Measurements from ENCODE around the gene ASPM.
"Not testable (repeated sequence)": the region's sequence is repeated elsewhere in the genome, so short reads cannot be mapped to it uniquely, and the experiment has no call there.

Gene ASPM

DNA sequence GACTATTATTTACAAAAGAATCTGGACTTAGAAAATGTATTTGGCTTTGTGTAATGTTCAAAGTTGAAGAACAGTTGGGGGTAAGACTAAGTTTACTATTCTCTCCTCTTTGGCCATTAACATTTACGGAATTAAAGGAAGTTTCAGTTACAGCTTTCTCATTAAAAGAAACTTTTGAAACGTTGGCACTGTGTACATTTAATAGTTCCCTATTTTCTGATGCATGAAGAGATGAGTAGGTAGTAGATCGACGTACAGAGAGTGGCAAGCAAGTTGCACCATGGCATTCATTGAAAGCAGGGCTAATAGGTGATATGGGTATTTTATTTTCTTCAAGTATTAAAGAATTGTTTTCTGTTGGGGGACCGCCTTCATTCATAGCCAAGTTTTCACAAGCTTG is 3.2 kb downstream of the ASPM start:
- DNase-seq (ENCODE audit: low read depth): no peak

DNA sequence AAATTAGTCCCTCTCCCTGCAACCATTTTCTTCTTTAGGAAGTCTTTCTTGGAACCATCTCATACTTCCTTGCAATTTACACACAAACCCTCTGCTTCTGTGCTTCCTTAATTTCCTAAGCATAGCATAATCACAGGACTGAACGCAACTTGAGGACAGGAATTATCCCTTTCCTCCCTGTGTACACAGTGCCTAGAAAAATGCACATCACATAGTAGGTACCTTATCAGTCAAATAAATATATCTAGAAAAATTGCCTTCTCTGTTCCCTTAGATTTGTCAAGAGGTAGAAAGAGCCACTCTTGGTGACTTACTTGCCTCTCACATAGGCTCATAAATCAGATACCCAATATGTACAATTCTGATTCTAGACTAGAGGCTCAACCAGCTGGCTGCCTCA is 4.9 kb downstream of the ASPM start:
- no peak for DNase-seq (ENCODE audit: low read depth)

DNA sequence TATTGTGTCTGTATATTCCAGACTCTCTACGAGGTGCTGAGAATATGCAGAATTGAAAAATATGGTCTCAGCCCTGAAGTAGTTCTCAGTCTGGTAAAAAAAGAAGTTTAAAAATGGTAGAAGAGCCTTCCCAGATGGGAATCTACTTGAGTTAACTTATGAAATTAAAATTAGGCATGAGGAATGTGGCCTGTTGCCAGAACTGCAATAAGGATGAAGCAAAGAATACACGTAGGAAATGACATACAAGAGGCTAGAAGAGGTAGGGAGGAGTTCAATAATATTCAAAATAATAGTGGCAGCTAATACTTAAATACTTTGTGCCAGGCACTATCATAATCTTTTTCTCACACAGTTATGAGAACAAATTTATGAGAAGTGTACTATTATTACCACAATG is 6.3 kb downstream of the ASPM start:
- DNase-seq (ENCODE audit: low read depth): no peak

DNA sequence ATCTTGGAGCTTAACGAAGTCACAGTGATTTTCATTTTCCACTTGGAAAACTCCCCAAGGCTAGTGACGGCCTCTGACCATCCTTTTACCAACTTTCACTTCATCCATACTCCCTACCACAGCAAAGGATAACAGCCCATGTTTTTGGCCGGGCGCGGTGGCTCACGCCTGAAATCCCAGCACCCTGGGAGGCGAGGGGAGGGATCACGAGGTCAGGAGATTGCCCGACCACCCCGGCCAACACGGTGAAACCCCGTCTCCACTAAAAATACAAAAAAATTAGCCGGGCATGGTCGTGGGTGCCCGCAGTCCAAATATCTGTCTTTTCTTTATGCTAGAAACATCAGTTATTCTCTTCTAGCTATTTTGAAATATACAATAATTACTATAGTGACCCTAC is 7.3 kb downstream of the ASPM start:
- DNase-seq (ENCODE audit: low read depth): no peak

DNA sequence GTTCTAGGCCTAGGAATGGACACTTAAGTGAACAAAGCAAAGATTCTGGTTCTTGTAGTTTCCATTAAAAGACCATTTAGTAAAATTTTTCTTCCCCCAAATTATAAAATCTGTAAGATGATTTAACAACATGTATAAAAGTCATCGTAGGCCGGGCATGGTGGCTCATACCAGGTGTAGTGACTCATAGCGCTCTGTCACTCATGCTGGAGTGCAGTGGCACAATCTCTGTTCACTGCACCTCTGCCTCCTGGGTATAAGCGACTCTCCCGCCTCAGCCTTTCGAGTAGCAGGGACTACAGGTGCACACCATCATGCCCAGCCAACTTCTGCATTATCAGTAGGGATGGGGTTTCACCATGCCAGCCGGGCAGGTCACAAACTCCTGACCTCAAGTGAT is 9.1 kb downstream of the ASPM start:
- no peak for DNase-seq (ENCODE audit: low read depth)

DNA sequence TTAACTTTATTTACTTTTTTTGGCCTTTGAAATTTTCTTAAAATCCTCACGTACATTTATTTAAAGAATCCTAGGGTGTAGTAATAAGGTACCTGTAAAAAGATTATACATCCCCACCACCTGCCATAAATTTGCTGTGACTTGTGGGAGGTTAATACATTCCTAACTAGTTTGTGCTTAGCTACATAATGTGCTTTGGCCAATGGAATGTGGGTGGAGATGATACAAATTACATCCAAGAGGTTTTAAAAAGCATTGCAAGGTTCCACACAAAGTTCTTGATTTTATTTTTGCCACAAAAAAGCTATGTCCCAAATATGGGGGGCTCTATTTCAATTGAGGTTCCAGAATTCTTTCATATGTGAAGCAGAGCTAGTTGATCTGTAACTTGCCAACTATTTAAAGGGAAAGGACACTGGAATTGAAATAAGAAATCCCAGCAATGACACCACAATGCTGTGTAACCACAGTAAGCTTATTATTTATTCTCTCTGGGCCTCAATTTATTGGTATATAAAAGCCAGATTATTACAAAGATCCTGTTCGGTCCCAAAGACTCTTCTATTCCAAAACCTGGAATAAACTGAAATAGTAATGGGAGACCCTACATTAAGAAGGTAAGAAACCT is 15.7 kb downstream of the ASPM start:
- DNase-seq (ENCODE audit: low read depth): no peak

DNA sequence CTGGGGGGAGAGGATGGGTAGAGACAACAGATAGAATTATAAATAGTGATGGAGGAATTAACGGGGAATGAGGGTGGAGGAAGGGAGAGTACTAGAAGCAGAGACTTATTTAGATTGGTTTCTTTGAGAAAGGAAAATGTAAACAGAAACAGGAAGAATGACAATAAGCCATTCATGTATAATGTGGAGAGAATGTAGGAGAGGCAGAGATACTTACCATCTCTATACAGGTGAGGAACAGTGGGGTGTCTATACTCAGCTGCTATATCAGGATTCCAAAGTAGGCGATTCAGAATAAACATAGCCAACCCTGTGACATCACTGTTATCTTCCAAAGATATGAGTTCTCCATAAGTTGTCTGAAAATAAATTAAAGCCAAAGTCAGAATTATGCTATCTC is 16.8 kb downstream of the ASPM start:
- no peak for DNase-seq (ENCODE audit: low read depth)

DNA sequence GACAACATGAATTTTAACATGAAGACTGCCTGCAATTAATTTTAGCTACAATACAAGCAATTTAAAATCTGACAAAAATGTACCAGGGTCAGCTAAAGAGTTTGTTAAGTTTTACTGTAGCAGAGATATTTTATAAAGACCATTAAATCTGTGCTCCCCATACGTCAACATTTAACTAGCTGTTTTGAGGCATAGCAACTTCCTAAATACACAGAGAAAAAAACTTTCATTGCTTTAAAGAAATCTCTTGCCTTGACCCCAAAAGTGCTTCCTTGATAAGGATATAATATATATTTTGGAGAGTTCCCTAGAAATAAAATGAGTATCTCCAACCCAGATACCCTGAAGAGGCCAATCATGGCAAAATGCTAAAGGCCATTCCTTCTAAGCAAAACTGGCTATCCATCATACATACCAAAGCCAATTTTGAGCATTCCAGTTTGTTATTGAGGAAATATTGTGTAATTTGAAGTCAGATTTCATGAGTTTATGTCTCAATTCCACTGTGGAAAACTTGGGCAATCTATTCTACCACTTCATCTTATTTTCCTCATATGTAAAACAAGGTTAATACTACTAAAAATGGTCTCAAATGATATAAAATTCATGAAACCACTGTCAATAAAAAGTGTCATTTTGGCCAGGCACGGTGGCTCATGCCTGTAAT is 19.1 kb downstream of the ASPM start:
- no peak for DNase-seq (ENCODE audit: low read depth)

DNA sequence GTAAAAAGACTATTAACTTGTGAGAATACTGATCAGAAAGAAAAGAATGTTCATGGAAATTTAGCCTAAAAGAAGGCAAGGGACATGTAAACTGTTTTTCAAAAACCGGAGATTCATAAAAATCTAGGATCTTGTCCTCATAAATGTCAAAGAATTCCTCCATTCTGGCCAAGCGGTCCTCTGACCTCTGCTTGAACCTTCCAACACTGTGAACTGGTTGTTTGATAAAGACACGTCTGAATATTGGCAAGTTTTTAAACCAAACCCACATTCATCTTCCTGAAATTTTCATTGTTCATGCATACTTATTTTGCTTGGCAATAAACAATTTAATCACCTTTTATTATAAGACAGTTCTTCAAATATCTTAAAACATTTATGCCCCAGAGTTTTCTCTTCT is 19.8 kb downstream of the ASPM start:
- no peak for DNase-seq (ENCODE audit: low read depth)

DNA sequence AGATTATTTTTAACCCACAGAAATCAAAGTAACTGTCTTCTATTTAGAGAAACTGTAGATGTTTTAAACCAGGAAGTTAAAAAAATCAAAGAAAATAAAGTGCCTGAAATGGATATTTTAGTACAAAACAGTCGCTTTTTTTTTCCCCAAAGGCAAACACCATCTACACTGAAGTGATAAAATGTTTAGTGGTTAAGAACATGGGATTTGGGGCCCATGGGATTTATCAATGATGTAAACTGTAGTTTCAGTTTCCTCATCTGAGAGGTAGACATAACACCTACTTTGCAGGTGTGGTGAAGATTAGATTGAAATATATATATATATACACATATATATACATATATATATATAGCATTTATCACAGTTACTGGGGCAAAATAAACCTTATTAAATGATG is 22.1 kb downstream of the ASPM start:
- no peak for DNase-seq (ENCODE audit: low read depth)

DNA sequence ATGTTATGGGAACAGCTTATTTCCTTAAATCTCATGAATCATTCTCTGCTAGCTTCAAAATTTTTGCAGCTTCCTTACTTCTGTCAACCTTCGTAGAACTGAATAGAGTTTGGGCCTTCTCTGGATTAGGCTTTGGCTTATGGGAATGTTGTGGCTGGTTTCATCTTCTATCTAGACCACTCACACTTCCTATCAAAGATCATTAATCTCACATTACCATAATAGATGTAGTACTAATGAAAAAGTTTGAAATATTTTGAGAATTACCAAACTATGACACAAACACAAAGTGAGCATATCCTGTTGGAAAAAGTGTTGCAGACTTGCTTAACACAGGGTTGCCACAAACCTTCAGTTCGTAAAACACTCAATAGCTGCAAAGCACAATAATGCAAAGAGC is 30.3 kb downstream of the ASPM start:
- DNase-seq (ENCODE audit: low read depth): no peak

DNA sequence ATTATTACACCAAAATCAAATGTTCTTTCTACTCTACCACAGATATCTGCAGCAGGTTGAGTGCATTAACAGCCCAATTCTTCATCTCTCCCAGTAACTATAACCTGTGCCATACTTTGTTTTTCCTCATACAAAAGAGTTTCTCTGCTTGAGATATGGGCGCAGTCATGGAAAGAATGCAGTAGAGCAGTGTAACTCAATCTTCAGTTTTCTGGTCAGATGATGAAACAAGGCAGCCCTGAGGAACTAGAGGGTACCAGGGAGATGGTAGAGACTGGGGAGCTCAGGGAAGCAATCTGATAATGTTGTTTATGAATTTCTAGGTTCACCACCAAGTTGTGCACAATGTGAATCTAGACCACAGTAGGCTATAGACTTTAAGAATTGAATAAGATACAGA is 39.6 kb downstream of the ASPM start:
- no peak for DNase-seq (ENCODE audit: low read depth)

DNA sequence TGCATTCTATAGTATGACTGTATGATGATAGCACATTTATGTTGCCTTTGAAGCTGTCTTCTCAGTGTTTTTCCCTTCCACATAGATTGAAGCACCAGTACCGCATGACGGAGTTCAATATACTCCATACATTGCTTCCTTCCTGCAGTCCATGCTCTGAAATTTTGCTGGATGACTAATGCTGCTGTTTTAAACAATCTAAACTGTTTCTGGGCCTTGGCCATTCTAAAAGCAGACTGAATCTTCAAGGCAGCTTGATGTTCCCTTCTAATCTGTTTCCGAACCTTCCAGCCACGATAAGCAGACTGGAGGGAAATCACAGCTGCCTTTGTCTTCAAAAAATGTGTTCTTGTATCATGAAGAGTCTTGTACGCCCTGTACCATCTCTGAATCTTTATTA is 43.2 kb downstream of the ASPM start:
- DNase-seq (ENCODE audit: low read depth): no peak

DNA sequence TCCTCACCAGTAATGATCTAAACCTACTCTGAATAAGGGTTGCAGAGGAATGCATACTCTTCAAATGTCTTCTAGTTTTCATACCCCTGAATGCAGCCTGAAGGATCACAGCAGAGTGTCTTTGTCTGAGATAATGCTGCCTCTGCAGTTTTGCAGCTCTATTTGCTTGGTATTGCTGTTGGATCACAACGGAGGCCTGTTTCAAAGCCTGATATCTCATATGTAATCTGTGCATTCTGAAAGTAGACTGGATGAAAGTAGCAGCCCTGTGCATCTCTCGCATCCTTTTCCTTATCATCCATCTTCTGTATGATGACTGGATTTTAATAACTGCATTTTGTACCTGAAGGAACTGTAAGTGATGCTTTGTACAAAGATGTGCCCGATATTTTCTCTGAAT is 44.5 kb downstream of the ASPM start:
- DNase-seq (ENCODE audit: low read depth): no peak

DNA sequence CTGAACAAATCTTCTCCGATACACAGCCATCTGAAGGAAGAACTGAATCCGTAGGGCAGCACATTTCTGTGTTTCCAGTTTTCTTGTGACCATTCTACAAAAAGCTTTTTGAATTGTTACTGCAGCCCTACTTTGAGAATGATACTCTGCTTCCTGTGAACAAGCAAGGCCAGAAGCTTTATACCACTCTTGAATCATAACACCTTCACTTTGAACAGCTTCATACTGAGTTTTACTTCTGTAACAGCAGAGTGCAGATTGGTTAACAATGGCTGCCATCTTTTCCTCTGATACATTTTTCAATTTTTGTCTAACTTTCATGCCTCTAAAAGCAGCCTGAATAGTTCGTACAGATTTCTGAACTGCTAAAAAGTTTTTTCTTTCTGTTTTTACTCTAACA is 45.8 kb downstream of the ASPM start:
- no peak for DNase-seq (ENCODE audit: low read depth)

DNA sequence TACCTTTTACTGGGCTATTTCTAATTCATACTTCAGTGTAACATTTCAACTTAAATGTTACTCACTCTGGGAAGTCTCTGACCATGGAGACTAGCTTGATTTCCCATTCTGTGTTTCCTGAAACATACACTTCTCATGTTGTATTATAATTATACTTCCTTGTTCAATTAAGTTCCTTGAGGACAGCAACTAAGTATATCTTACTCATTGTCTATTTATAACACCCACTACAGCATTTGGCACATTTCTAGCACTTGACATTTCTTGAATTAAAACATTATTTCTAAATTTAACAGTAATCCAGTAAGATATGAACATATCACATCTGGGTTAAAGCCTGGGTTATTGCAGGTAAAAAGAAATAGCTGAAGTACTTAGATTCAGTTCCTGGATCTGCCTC is 47.0 kb downstream of the ASPM start:
- no peak for DNase-seq (ENCODE audit: low read depth)

DNA sequence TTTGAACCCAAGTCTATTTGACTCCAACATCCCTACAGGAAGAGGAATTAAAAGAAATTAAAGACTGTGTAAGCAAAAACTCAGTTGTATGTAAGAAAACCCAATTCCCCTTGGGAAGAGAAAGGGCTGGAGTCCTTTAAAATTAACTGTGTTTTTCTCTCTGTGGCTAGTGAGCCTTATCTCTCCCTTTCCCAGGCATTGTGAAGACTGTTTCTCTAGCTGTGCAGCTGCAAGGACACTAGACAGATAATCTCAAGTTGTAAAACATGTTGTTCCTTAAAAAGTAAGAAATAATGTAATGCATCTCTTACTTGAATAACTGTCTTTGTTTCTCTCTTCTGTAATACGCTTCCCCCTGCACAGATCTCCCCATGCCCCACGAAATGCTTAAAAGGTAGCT is 49.5 kb downstream of the ASPM start:
- DNase-seq (ENCODE audit: low read depth): not testable (repeated sequence)

DNA sequence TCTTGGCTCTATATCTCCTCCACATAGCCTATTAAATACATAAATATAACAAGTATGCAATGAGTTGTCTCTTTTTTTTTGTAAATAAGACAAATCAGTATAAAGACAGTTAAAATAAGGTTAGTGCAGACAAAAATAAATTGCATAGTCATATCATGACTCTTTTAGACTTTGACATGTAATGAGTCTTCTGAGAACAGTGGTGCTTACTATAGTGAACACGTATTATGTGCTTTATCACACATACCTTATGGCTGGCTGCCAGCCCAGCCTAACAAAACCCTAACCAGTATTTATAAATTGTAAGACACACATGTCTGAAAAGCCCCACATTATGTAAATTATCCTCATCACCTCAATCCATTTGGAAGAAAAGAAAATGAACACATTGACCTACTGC is 50.3 kb downstream of the ASPM start:
- no peak for DNase-seq (ENCODE audit: low read depth)

DNA sequence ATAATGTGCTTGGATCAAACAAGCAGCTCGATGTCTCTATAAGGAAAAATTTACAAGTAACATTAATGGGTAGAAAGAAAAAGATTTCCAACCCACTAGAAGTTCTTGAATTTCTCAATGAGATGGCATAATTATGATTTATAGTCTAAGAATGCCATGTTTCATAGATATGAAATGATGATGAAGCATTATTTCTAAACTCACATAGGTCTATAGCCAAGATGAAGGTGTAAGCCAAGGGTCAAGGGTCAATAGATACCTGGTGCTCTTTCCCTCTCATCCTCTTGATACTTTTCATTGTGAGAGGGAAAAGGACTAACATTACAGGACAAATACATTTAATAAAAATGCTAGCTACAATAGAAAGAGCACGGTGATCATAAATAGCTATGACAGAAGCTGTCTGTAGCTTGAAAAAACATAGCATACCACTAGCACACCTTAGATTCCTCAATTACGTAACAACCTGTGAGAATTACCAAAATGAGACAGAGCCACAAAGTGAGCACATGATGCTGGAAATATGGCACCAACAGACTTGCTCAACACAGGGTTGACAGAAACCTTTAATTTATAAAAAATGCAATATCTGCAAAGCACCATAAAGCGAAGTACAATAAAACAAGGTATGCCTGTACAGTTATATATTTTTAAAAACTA is 53.1 kb downstream of the ASPM start:
- DNase-seq (ENCODE audit: low read depth): no peak

DNA sequence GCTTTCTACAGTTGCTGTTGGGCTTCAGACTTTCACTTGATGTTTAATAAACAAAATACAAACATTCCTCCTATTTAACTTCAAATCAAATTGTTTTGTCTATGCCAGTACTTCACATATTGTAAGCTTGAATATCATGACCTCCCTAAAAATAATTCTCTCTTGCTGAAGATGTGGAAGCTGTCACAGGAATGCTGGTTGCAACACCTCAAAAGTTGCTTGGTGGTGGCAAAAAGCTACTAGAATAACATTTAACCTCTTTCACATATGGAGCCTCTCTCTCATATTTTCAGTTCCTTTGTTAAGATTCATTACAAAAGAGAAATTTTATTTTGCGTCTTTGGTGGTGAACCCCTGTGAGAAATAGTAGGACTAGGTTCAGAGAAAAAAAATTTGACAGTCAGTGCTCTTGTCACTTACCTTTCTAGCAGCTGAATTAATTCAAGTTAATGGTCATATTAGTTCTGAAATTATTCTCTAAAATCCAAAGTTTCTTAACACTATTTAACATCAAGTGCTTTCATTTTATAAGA is 53.9 kb downstream of the ASPM start:
- no peak for DNase-seq (ENCODE audit: low read depth)

DNA sequence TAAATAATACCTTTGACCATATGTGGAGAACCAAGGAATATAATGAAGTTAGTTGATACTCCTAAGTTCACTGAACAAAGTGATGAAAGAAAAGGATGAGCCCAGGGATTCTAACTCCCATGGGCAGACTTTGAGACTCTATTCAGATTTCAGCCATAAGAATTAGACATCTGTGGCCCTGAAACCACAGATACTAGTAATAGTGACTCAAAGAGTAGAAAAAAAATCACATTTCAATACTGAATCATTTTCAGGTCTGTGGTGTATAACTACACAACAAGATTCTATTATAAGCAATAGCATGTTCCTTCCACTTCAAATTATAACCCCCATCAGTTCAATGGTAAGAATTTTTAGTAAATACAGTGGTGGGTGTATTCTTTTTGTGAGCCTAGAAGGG is 63.0 kb downstream of the ASPM start:
- DNase-seq (ENCODE audit: low read depth): no peak

DNA sequence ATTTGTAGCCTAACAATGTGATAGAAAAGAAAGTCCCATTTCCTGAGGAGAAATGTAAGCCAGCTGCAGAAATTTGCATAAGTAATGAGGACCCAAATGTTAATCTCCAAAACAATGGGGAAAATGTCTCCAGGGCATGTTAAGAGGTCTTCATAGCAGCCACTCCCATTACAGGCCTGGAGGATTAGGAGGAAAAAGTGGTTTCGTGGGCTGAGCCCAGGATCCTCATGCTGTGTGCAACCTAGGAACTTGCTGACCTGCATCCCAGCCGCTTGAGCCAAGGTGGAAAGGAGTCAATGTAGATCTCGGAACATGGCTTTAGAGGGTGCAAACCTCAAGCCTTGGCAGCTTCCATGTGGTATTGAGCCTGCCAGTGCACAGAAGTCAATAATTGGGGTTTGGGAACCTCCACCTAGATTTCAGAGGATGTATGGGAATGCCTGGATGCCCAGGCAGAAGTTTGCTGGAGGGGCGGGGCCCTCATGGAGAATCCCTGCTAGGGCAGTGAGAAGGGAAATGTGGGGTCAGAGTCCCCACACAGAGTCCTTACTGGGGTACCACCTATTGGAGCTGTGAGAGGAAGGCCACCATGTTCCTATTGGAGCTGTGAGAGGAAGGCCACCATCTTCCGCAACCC is 65.2 kb downstream of the ASPM start:
- no peak for DNase-seq (ENCODE audit: low read depth)

DNA sequence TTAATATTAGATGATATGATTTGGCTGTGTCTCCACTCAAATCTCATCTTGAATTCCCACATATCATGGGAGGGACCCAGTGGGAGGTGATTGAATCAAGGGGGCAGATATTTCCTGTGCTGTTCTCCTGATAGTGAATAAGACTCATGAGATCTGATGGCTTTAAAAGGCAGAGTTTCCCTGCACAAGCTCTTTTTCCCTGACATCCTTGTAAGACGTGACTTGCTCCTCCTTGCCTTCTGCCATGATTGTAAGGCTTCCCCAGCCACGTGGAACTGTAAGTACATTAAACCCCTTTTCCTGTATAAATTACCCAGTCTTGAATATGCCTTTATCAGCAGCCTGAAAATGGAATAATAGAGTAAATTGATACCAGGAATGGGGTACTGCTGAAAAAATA is 66.1 kb downstream of the ASPM start:
- no peak for DNase-seq (ENCODE audit: low read depth)

All from stimulated activated CD8-positive, alpha-beta memory T cell treated with anti-CD3 and anti-CD28 coated beads, Interleukin-15, amount 100 ng/mL, for 24 hours (primary cell).